ENCODE measurements around the gene ADAM19.

The ADAM19 gene

DNA sequence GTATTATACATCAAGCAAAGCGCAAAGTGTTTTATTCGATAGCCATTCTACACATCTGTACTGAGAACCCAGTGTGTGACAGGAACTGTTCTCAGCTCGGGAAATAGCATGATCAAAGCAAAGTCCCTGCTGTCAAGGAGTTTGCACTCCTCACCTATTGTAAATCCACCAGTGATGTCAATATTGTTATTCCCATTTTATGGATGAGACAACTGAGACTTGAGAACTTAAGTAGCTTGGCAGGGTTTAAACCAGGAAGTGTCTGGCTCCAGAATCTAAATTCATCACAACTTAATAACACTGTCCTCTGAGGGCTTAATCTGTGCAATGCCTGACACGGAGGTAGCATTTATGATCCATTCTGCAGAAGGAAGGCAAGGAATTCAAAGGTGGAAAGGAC, 50.7 kb downstream of the ADAM19 start:
- TF ChIP-seq, protein P1, sequence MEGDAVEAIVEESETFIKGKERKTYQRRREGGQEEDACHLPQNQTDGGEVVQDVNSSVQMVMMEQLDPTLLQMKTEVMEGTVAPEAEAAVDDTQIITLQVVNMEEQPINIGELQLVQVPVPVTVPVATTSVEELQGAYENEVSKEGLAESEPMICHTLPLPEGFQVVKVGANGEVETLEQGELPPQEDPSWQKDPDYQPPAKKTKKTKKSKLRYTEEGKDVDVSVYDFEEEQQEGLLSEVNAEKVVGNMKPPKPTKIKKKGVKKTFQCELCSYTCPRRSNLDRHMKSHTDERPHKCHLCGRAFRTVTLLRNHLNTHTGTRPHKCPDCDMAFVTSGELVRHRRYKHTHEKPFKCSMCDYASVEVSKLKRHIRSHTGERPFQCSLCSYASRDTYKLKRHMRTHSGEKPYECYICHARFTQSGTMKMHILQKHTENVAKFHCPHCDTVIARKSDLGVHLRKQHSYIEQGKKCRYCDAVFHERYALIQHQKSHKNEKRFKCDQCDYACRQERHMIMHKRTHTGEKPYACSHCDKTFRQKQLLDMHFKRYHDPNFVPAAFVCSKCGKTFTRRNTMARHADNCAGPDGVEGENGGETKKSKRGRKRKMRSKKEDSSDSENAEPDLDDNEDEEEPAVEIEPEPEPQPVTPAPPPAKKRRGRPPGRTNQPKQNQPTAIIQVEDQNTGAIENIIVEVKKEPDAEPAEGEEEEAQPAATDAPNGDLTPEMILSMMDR (IDR thresholded peaks at IDR 0.05; ENCODE audit: borderline replicate concordance, insufficient read depth, low read depth, low read length): no peak
- H3K4me3 ChIP-seq (ENCODE audit: low read depth, low read length): no peak overlapping the region

DNA sequence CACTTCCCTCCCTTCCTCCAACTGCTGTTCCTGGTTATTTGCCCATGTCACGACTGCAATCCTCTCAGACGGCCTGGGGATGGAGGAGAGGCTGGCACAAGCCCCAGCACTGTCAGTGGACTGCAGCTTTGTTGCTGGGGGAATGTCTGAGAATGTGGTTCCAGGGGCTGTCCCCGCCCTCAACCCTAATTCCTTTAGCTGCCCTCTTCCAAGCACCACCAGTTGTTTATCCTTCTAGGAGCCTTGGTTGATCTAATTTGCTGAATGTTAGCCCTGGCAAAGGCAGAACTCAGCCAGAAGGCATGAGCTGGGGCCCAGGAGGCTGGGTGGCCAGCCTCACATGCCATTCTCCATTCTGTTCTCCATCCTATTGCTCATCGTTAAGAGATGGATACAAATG, 51.6 kb downstream of the ADAM19 start:
- no peak overlapping the region for H3K4me3 ChIP-seq (ENCODE audit: low read depth, low read length)
- TF ChIP-seq, protein P1 (IDR thresholded peaks at IDR 0.05; ENCODE audit: borderline replicate concordance, insufficient read depth, low read depth, low read length): no peak

- TF ChIP-seq, protein P1 (IDR thresholded peaks at IDR 0.05; ENCODE audit: borderline replicate concordance, insufficient read depth, low read depth, low read length): no peak
- H3K4me3 ChIP-seq (ENCODE audit: low read depth, low read length): no peak overlapping the region
These were observed 53.9 kb downstream of the ADAM19 start for GRCh38 chr5:157521704-157522029.

DNA sequence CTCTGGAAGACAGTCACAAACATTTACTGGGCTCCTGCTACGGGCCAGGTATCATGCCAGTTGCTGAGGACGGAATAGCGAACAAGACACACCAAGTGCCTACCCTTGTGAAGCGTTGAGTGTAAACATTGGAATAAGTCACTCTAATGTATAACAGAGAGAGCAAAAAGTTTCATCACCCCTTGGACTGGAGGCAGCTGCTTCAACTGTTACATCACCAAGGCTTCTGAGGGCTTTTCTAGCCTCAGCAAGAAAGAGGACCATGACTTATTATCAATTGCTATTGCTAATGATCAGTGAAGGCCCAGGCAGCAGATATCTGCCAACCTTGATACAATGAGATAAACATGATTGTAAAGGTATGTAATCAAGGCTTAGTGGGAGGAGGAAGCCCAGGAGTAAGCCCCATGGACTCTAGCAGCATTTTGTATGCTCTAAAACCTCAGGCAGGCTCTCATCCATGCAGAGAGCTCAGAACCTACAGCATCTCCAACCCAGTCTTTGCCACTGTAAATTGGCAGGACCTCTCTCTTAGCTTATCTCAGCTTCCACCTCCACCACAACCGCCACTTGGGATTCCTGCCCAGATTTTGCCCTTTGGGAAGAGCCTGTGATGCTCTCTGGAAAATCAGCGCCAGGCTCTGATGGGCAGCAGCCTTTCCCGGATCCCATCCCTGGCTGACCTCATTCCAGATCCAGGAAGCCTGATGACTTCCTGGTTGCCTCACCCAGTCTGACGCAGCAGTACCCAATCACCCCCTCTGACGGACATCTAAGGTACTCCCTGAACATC, 54.5 kb downstream of the ADAM19 start:
- TF ChIP-seq, protein P1 (IDR thresholded peaks at IDR 0.05; ENCODE audit: borderline replicate concordance, insufficient read depth, low read depth, low read length): no peak
- no peak overlapping the region for H3K4me3 ChIP-seq (ENCODE audit: low read depth, low read length)

DNA sequence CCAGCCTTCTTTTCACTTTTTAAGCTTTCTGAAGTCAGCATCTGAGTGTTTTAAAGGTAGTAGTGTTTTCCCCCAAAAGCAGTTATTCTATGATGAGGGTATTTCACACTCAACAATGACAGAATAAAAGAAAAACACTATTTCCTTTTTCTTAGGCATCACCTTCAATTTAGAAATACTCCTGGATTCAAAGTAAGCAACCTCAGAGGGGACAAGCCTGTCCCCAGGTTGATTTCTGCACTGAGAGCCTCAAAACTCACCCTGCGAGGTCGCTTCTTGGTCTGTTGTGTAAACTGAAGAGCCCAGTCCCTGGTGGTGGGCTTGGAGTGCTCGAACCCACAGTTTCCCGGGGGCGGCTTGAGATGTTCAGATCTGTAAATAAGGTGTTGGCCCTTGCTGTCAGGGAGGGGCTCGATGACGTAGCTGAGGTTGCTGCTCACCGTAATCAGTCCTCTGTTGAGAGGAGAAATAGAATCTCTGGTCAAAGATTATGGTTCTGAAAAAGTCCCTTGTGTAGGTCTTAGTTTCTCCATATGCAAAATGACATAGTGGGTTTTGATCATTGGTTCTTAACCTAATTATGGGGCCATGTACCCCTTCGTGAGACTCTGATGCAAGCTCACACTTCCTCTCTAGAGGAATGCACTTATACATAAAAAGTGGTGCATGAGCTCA, 55.9 kb downstream of the ADAM19 start:
- TF ChIP-seq, protein P1 (IDR thresholded peaks at IDR 0.05; ENCODE audit: borderline replicate concordance, insufficient read depth, low read depth, low read length): no peak

DNA sequence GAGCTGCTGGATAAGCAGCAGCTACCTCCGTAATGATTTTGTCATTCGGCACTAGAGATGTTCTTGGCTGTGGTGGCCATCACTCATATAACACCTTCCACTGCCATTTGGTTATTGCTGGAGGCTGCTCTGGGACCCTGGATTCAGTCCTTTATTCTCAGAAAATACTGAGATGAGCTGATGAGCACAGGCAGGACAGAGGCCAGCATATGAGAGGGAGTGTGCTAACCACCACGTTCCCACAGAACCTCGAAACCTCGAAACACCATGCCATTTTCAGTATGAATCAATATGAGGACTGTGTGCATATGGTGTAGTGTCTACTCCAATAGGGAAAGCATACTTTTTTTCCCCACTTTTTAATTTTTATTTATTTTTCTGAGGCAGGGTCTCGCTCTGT, 56.6 kb downstream of the ADAM19 start:
- no peak overlapping the region for H3K4me3 ChIP-seq (ENCODE audit: low read depth, low read length)
- TF ChIP-seq, protein P1 (IDR thresholded peaks at IDR 0.05; ENCODE audit: borderline replicate concordance, insufficient read depth, low read depth, low read length): no peak

More for the DNA sequence above, 55.9 kb downstream of the ADAM19 start:
- no peak overlapping the region for H3K4me3 ChIP-seq (ENCODE audit: low read depth, low read length)

Measured in GM12875 (cell line).